ENCODE data around the gene ABHD15.

DNA sequence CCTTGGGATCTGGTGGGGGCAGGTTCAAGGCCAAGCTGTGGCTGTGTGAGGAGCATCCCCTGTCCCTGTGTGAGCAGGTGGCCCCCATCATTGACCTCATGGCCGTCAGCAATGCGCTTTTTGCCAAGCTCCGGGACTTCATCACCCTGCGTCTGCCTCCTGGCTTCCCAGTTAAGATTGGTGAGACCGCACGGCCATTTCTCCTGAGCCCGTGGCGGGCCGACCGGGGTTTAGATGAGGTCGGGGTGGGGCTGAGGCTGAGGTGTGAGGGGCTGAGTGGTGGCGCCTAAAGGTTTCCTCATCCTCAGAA lies 45.2 kb upstream of the ABHD15 start:
- TF ChIP-seq POLR2AphosphoS5 (IDR thresholded peaks at IDR 0.05) = no peak
- TF ChIP-seq, protein P1, sequence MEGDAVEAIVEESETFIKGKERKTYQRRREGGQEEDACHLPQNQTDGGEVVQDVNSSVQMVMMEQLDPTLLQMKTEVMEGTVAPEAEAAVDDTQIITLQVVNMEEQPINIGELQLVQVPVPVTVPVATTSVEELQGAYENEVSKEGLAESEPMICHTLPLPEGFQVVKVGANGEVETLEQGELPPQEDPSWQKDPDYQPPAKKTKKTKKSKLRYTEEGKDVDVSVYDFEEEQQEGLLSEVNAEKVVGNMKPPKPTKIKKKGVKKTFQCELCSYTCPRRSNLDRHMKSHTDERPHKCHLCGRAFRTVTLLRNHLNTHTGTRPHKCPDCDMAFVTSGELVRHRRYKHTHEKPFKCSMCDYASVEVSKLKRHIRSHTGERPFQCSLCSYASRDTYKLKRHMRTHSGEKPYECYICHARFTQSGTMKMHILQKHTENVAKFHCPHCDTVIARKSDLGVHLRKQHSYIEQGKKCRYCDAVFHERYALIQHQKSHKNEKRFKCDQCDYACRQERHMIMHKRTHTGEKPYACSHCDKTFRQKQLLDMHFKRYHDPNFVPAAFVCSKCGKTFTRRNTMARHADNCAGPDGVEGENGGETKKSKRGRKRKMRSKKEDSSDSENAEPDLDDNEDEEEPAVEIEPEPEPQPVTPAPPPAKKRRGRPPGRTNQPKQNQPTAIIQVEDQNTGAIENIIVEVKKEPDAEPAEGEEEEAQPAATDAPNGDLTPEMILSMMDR (IDR thresholded peaks at IDR 0.05 in 8 of 11, conservative IDR thresholded peaks at IDR 0.05 in 3 of 11) = no peak

All from spleen (tissue), 7 donors.